ENCODE data around the gene SP110. TPM values are rescaled to one million over a fixed set of nuclear protein-coding genes. Genes with fewer than 3 reads are reported as not detected.

The SP110 gene
- total and polyA plus RNA-seq, 9 of the 15 experiments (the other 6 are each of a cell fraction or from before 2014, with no cell fraction given) = 3.6 to 11.0 (median 7.1) TPM

DNA sequence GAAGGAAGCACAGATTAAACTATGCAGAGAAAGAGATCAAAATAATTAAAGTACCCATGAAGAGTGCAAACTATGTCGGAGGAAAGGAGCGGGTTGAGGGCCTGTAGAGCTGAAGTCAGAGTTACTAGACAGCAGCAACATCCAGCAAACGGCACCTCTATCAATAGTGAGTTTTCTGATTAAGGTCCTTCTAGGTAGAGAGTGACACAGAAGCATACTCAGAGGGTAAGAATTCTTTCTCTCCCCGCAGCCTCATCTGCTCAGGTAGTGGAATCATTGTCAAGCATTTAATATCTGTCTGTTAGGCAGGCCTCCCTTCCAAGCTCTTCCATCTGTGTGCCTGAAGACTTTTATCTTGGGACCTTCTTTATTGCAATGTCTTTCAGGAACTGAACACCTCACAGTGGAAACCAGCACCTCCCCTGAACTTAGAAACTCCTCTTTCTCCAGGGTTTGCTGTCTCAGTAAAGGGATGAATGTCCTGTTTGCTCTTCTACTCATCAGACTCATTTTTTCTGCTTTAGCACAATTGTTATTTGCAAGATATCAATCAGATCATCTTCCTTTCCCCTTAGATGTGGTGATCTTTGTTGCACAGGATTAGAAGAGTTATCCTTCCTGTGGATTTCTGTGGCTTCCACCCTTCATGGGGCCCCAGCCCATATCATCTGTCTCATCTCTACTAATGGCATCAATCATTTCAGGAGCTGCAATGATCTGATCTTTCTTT is 34.5 kb upstream of the SP110 start (continued):
- TF ChIP-seq, protein P1, sequence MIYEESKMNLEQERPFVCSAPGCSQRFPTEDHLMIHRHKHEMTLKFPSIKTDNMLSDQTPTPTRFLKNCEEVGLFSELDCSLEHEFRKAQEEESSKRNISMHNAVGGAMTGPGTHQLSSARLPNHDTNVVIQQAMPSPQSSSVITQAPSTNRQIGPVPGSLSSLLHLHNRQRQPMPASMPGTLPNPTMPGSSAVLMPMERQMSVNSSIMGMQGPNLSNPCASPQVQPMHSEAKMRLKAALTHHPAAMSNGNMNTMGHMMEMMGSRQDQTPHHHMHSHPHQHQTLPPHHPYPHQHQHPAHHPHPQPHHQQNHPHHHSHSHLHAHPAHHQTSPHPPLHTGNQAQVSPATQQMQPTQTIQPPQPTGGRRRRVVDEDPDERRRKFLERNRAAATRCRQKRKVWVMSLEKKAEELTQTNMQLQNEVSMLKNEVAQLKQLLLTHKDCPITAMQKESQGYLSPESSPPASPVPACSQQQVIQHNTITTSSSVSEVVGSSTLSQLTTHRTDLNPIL (CRISPR knock-in tag; IDR thresholded peaks at IDR 0.05) = no peak
- TF ChIP-seq ETV1 (tag; conservative IDR thresholded peaks at IDR 0.05; ENCODE audit: low read depth) (no peak), STAT5B (CRISPR knock-in tag; IDR thresholded peaks at IDR 0.05) (no peak), WHSC1 (IDR thresholded peaks at IDR 0.05; ENCODE audit: low read length) (no peak), TCF15 (CRISPR knock-in tag; IDR thresholded peaks at IDR 0.05) (no peak), SOX6 (IDR thresholded peaks at IDR 0.05) (no peak), HBP1 (CRISPR knock-in tag; IDR thresholded peaks at IDR 0.05) (no peak), TCF7L2 (IDR thresholded peaks at IDR 0.05; ENCODE audit: low read depth, low read length) (no peak)

All from K562 (cell line).